GM06990 (cell line): ENCODE results near the gene ACP4.
"Not testable (repeated sequence)": the region's sequence is repeated elsewhere in the genome, so short reads cannot be mapped to it uniquely, and the experiment has no call there.

ENCODE experiments used
- DNase-seq: peaks from one replicate; pipeline ENCODE4 v3.0.0-alpha.2; 2011; ENCODE audit not compliant: insufficient read length; ENCODE audit errors: extremely low read depth
- H3K27me3 ChIP-seq: replicated peaks from 2 replicates; pipeline ENCODE4 v1.6.0; 2011; ENCODE audit warnings: low read length; ENCODE audit not compliant: control insufficient read depth, insufficient read depth
- H3K36me3 ChIP-seq: 2 replicates; pipeline ENCODE4 v1.5.1; 2011; ENCODE audit warnings: low read length; ENCODE audit not compliant: control insufficient read depth, insufficient read depth
- H3K4me3 ChIP-seq: replicated peaks from 2 replicates; pipeline ENCODE4 v1.5.1; 2011; ENCODE audit warnings: low read depth, mild to moderate bottlenecking, control low read depth, low read length
- CTCF ChIP-seq: IDR thresholded peaks from 2 replicates; pipeline ENCODE4 v1.5.1; 2011; ENCODE audit warnings: low read length, control low read depth, mild to moderate bottlenecking, inconsistent platforms; ENCODE audit not compliant: insufficient read depth, poor library complexity, severe bottlenecking

ACP4 gene

DNA sequence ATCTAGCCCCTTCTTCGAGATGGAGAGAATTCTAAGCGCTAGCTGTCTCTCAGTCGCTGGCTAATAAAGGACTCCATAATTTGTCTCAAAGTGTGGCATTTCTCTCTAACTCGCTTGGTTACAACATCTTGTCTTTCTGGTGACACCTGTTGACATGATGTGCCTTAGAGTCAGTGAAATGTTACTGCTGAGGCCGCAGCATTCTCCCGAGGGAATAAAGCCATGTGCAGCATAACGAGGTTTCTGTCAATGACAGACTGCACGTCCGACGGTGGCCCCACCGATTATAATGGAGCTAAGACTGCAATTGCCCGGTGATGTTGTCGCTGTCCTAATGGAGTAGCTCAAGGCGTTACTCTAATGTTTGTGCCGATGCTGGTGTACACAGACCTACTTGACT is 40.2 kb upstream of the ACP4 start:
- no peak overlapping the region for H3K4me3 ChIP-seq
- no peaks in the 10 kb centered on the region for H3K27me3 ChIP-seq
- no peak for TF ChIP-seq CTCF
- no peak for DNase-seq
- H3K36me3 ChIP-seq, result no peaks in the 10 kb centered on the region

GRCh38 chr19:50753879-50754278 is 36.3 kb upstream of the ACP4 start:
- TF ChIP-seq CTCF, result no peak
- no peak for DNase-seq
- no peaks in the 10 kb centered on the region for H3K36me3 ChIP-seq
- H3K4me3 ChIP-seq, result no peak overlapping the region
- no peaks in the 10 kb centered on the region for H3K27me3 ChIP-seq

GRCh38 chr19:50756244-50756643 is 34.0 kb upstream of the ACP4 start:
- DNase-seq, H3K36me3 ChIP-seq, H3K4me3 ChIP-seq, H3K27me3 ChIP-seq: not testable (repeated sequence)

DNA sequence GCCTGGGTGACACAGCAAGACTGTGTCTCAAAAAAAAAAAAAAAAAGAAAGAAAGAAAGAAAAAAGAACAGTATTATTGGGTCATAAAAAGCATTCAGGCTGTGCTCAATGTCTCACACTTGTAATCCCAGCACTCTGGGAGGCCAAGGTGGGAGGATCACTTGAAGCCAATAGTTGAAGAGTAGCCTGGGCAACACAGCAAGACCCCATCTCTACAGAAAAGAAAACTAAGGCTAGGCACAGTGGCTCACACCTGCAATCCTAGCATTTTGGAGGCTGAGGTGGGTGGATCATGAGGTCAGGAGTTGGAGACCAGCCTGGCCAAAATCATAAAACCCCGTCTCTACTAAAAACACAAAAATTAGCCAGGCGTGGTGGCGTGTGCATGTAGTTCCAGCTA is 32.6 kb upstream of the ACP4 start:
- not testable (repeated sequence) for H3K4me3 ChIP-seq, H3K36me3 ChIP-seq, DNase-seq, H3K27me3 ChIP-seq

DNA sequence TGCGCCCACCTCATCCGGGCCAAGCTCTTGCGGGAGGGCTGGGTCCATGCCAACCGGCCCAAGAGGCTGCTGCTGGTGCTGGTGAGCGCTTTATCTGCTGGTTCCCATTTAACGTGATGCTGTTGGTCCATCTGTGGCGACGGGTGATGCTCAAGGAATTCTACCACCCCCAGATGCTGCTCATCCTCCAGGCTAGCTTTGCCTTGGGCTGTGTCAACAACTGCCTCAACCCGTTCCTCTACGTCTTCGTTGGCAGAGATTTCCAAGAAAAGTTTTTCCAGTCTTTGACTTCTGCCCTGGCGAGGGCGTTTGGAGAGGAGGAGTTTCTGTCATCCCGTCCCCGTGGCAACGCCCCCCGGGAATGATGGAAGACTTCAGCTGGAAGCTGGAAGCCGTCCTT is 31.1 kb upstream of the ACP4 start:
- not testable (repeated sequence) for H3K4me3 ChIP-seq, H3K27me3 ChIP-seq, H3K36me3 ChIP-seq, DNase-seq

GRCh38 chr19:50759886-50760285 is 30.3 kb upstream of the ACP4 start:
- TF ChIP-seq CTCF, result no peak
- Histone ChIP-seq H3K4me3 (no peak overlapping the region), H3K27me3 (no peaks in the 10 kb centered on the region), H3K36me3 (no peaks in the 10 kb centered on the region)
- DNase-seq, result no peak

DNA sequence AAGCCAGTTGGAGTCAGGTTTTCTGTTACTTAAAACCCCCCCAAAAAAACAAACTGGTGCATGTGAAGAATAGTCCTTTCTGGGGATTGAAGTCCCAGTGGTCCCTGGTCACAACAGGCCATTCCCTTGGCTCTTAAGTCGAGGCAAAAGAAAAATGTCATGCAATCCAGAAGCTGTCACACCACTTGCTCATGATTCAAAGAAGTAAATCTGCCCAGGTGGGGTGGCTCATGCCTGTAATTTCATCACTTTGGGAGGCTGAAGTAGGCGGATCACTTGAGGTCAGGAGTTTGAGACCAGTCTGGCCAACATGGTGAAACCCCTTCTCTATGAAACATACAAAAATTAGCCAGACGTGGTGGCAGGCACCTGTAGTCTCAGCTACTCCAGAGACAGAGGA is 28.7 kb upstream of the ACP4 start:
- H3K27me3 ChIP-seq, DNase-seq, H3K36me3 ChIP-seq, H3K4me3 ChIP-seq: not testable (repeated sequence)

- DNase-seq, H3K36me3 ChIP-seq, H3K27me3 ChIP-seq, H3K4me3 ChIP-seq: not testable (repeated sequence)
These were observed 26.7 kb upstream of the ACP4 start for GRCh38 chr19:50763521-50763920.

DNA sequence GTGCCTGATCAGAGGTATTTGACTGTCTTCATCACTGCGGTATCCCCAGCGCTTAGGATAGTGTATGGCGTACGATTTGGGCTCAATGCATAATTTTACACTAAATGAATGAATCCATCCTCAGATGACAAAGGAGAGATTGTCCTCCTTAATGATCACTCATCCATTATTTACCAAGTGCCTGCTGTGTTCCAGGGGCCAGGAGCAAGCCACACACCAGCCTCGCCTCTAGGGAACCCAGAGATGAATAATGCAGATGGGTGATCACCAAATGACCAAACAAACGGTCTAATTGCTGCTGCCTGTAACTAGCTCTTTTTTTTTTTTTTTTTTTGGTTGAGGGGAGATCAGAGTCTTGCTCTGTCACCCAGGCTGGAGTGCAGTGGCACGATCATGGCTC is 25.8 kb upstream of the ACP4 start:
- no peak for TF ChIP-seq CTCF
- H3K4me3 ChIP-seq, result no peak overlapping the region
- H3K36me3 ChIP-seq, result no peaks in the 10 kb centered on the region
- H3K27me3 ChIP-seq, result no peaks in the 10 kb centered on the region; the same call in 1 of the 2 replicates
- DNase-seq, result no peak

GRCh38 chr19:50766746-50767145 is 23.5 kb upstream of the ACP4 start:
- H3K4me3 ChIP-seq, H3K27me3 ChIP-seq, H3K36me3 ChIP-seq, DNase-seq: not testable (repeated sequence)

GRCh38 chr19:50767263-50767662 is 23.0 kb upstream of the ACP4 start:
- DNase-seq, H3K4me3 ChIP-seq, H3K36me3 ChIP-seq, H3K27me3 ChIP-seq: not testable (repeated sequence)
